IMR-90 (cell line): Measurements from ENCODE around the gene MAN1A2. TPM values are rescaled to one million over a fixed set of nuclear protein-coding genes. Genes with fewer than 3 reads are reported as not detected.
A peak's percentile ranks its signal among the peaks of the same experiment; 100 is the strongest.

ENCODE experiments used
- ATAC-seq: fragments of 200-7000 bp; cut with Tn5 transposase; 2 replicates; pipeline ENCODE4 v1.9.1; 2020; ENCODE audit warnings: low read depth, mild to moderate bottlenecking, moderate library complexity
- BruUV-seq: library from RNA; stranded (reverse); fragments of 400-500 nt; replicated peaks from 2 replicates; lab custom pipeline; 2021; lab: Mats Ljungman, UMichigan
- CTCF ChIA-PET: fragments of 300-600 bp; formaldehyde crosslinking; extraction: SDS; loops from one replicate; lab custom pipeline; 2021; ENCODE audit warnings: antibody characterized with exemption; lab: Yijun Ruan, JAX
- POLR2A ChIA-PET: fragments of 300-600 bp; sonication (Branson Sonifier 250); formaldehyde crosslinking; loops from one replicate; lab custom pipeline; 2022; ENCODE audit warnings: antibody characterized with exemption; ENCODE audit not compliant: unreplicated experiment; lab: Charles Lee
- DNase-seq: peaks from one replicate; pipeline ENCODE4 v3.0.0; 2013
- H2AFZ ChIP-seq: replicated peaks from 2 replicates; pipeline ENCODE3; 2013; ENCODE audit warnings: low read length, mild to moderate bottlenecking; ENCODE audit not compliant: poor library complexity
- H2AK5ac ChIP-seq: 2 replicates; pipeline ENCODE4 v1.6.1; 2013; ENCODE audit warnings: low read depth, low read length, inconsistent platforms
- H2AK9ac ChIP-seq: replicated peaks from 2 replicates; pipeline ENCODE3; 2013; ENCODE audit warnings: mild to moderate bottlenecking, low read depth, low read length, moderate library complexity; ENCODE audit not compliant: poor library complexity
- H2BK120ac ChIP-seq: 2 replicates; pipeline ENCODE4 v1.6.1; 2013; ENCODE audit warnings: low read depth, low read length, inconsistent platforms
- H2BK15ac ChIP-seq: 3 replicates; pipeline ENCODE4 v1.6.1; 2013; ENCODE audit warnings: low read depth, low read length, inconsistent platforms
- H2BK20ac ChIP-seq: 2 replicates; pipeline ENCODE4 v1.6.1; 2013; ENCODE audit warnings: low read depth, mild to moderate bottlenecking, inconsistent platforms, low read length, moderate library complexity
- H2BK5ac ChIP-seq: 2 replicates; pipeline ENCODE4 v1.6.1; 2013; ENCODE audit warnings: mild to moderate bottlenecking, low read depth, low read length, inconsistent platforms; ENCODE audit not compliant: poor library complexity, severe bottlenecking
- H3K14ac ChIP-seq: replicated peaks from 2 replicates; pipeline ENCODE4 v1.6.1; 2013; ENCODE audit warnings: low read depth, low read length, inconsistent platforms
- H3K18ac ChIP-seq: 2 replicates; pipeline ENCODE4 v1.6.1; 2013; ENCODE audit warnings: low read depth, low read length, control low read depth
- H3K23ac ChIP-seq: 2 replicates; pipeline ENCODE4 v1.6.1; 2013; ENCODE audit warnings: low read depth, low read length, inconsistent platforms
- H3K27ac ChIP-seq: 2 replicates; pipeline ENCODE4 v1.5.1; 2013; ENCODE audit warnings: mild to moderate bottlenecking, control low read depth, low read length; ENCODE audit not compliant: insufficient read depth
- H3K27me3 ChIP-seq: 2 replicates; pipeline ENCODE4 v1.6.1; 2013; ENCODE audit warnings: low read length; ENCODE audit not compliant: control insufficient read depth, insufficient read depth
- H3K36me3 ChIP-seq: 2 replicates; pipeline ENCODE4 v1.6.1; 2013; ENCODE audit warnings: low read length, mixed read lengths; ENCODE audit not compliant: control insufficient read depth, insufficient read depth
- H3K4ac ChIP-seq: 2 replicates; pipeline ENCODE4 v1.6.1; 2013; ENCODE audit warnings: low read depth, low read length, inconsistent platforms
- H3K4me1 ChIP-seq: 2 replicates; pipeline ENCODE4 v1.6.1; 2013; ENCODE audit warnings: low read length, mixed read lengths; ENCODE audit not compliant: control insufficient read depth, insufficient read depth
- H3K4me2 ChIP-seq: 2 replicates; pipeline ENCODE4 v1.6.1; 2013; ENCODE audit warnings: low read depth, mild to moderate bottlenecking, control low read depth, low read length, moderate library complexity
- H3K4me3 ChIP-seq: 2 replicates; pipeline ENCODE4 v1.5.1; 2013; ENCODE audit warnings: low read depth, mild to moderate bottlenecking, control low read depth, low read length, moderate library complexity; ENCODE audit not compliant: insufficient read depth
- H3K56ac ChIP-seq: 2 replicates; pipeline ENCODE4 v1.6.1; 2013; ENCODE audit warnings: low read length, inconsistent platforms; ENCODE audit not compliant: insufficient read depth; ENCODE audit errors: extremely low read depth
- H3K79me1 ChIP-seq, 2 experiments: 2 replicates each; pipeline ENCODE4 v1.6.1; 2013; ENCODE audit warnings: low read length in 2 of 2, inconsistent platforms in 1 of 2, low read depth in 1 of 2
- H3K9ac ChIP-seq: 2 replicates; pipeline ENCODE4 v1.6.1; 2013; ENCODE audit warnings: low read depth, low read length, control low read depth
- H3K9me1 ChIP-seq: 2 replicates; pipeline ENCODE4 v1.6.1; 2013; ENCODE audit warnings: low read length, inconsistent platforms; ENCODE audit not compliant: insufficient read depth
- H3K9me3 ChIP-seq: 2 replicates; pipeline ENCODE4 v1.6.1; 2013; ENCODE audit warnings: low read length; ENCODE audit not compliant: control insufficient read depth, insufficient read depth
- H4K20me1 ChIP-seq: 2 replicates; pipeline ENCODE4 v1.6.1; 2013; ENCODE audit warnings: low read length, inconsistent platforms; ENCODE audit not compliant: insufficient read depth
- H4K5ac ChIP-seq: 2 replicates; pipeline ENCODE4 v1.6.1; 2013; ENCODE audit warnings: mild to moderate bottlenecking, low read depth, low read length, control low read depth
- H4K8ac ChIP-seq, 2 experiments: 2 replicates each; pipeline ENCODE4 v1.6.1; 2013; ENCODE audit warnings: low read depth in 2 of 2, low read length in 2 of 2, control low read depth in 1 of 2, inconsistent platforms in 1 of 2
- H4K91ac ChIP-seq: 2 replicates; pipeline ENCODE4 v1.6.1; 2013; ENCODE audit warnings: low read depth, low read length, inconsistent platforms; ENCODE audit not compliant: insufficient read depth
- CEBPB ChIP-seq: IDR thresholded peaks from 2 replicates; pipeline ENCODE4 v1.6.1; 2012; ENCODE audit warnings: low read depth, low read length, improper control_type of control experiment
- MXI1 ChIP-seq: IDR thresholded peaks from 2 replicates; pipeline ENCODE4 v1.6.1; 2012; ENCODE audit warnings: low read depth, mild to moderate bottlenecking, low read length, moderate library complexity, borderline replicate concordance
- WGBS, 2 experiments: methylation state at CpG; one replicate each; pipeline versions ENCODE4 v1.1.5 to v1.1.7; 2013; ENCODE audit warnings: missing lambda C conversion rate in 2 of 2; ENCODE audit not compliant: insufficient read length in 1 of 2; ENCODE audit errors: extremely low coverage in 2 of 2; 5-methylcytosine and 5-hydroxymethylcytosine counted together
- dilution Hi-C: fragments of 300-500 bp; cut with HindIII; formaldehyde crosslinking; loops from one replicate; pipeline ENCODE4 v1.14.3; 2018; ENCODE audit warnings: low sequenced_read_pairs; ENCODE audit not compliant: unreplicated experiment
- in situ Hi-C: fragments of 300-500 bp; cut with MboI; formaldehyde crosslinking; loops from 3 replicates; pipeline ENCODE4 v1.14.3; 2019; ENCODE audit warnings: low sequenced_read_pairs, inconsistent platforms, mixed read lengths
- intact Hi-C: fragments of 100-400 bp; cut with micrococcal nuclease; formaldehyde crosslinking; loops from 2 replicates; pipeline ENCODE4 v1.10.0; 2022
- polyA plus RNA-seq, 3 experiments: library from polyadenylated mRNA; depleted of rRNA; stranded (reverse); fragments of >200 nt; gene quantifications; 2 replicates each; pipeline ENCODE4 v1.2.3, GENCODE V29; 2012; ENCODE audit warnings: low replicate concordance in 1 of 3
- total RNA-seq: library from RNA; depleted of rRNA; stranded (reverse); fragments of >200 nt; gene quantifications from 2 replicates; pipeline ENCODE4 v1.2.3, GENCODE V29; 2012

Gene MAN1A2
- total and polyA plus RNA-seq, 2 of the 4 experiments (the other 2 are of a cell fraction): 12.4 to 29.4 TPM

GRCh38 chr1:117541003-117541402 is 173.8 kb downstream of the MAN1A2 start:
- 64% methylated on average over 3 of the region's 5 CpGs; no CpG with 5 or more reads in 1 of the 2 experiments for WGBS, 2 experiments
- ATAC-seq: no peak

More at GRCh38 chr1:117541003-117541402, 173.8 kb downstream of the MAN1A2 start:
- H4K91ac ChIP-seq: no peak overlapping the region
- TF ChIP-seq MXI1 (no peak), CEBPB (peak; percentile 73)
- H3K4me3 ChIP-seq: no peak overlapping the region
- no TSS peak for BruUV-seq
- H2AK9ac ChIP-seq: no peak overlapping the region
- in situ Hi-C loops (no loop called here), dilution Hi-C loops (no loop called here), intact Hi-C loops (no loop called here)
- POLR2A ChIA-PET: no interaction called here
- CTCF ChIA-PET: no interaction called here
- no peak overlapping the region for H3K27ac ChIP-seq
- H4K8ac ChIP-seq: no peak overlapping the region
- H2BK120ac ChIP-seq: no peak overlapping the region
- peaks cover 5% of the 10 kb centered on the region; the same call in 1 of the 2 replicates for H3K4me1 ChIP-seq
- no peak overlapping the region for H2BK15ac ChIP-seq
- H3K14ac ChIP-seq: no peak overlapping the region
- H4K5ac ChIP-seq: no peak overlapping the region
- H3K9ac ChIP-seq: no peak overlapping the region
- no peak overlapping the region for H3K56ac ChIP-seq
- no peaks in the 10 kb centered on the region for H3K36me3 ChIP-seq
- H2AK5ac ChIP-seq: no peak overlapping the region
- H3K9me3 ChIP-seq: no peaks in the 10 kb centered on the region
- H3K9me1 ChIP-seq: no peaks in the 10 kb centered on the region; the same call in 1 of the 2 replicates
- H3K4ac ChIP-seq: no peak overlapping the region
- no peak overlapping the region for H3K23ac ChIP-seq
- no peaks in the 10 kb centered on the region for H3K79me1 ChIP-seq
- no peak for DNase-seq
- H3K27me3 ChIP-seq: no peaks in the 10 kb centered on the region
- H3K4me2 ChIP-seq: no peak overlapping the region
- H3K18ac ChIP-seq: no peak overlapping the region
- no peak overlapping the region for H2AFZ ChIP-seq
- no peak overlapping the region for H2BK20ac ChIP-seq
- no peak overlapping the region for H2BK5ac ChIP-seq
- H4K20me1 ChIP-seq: no peaks in the 10 kb centered on the region
